Cardiac muscle cell (in vitro differentiated cells and primary cell): ENCODE data around the gene PLD5. TPM values are rescaled to one million over a fixed set of nuclear protein-coding genes. Genes with fewer than 3 reads are reported as not detected.
A peak's percentile ranks its signal among the peaks of the same experiment; 100 is the strongest.

Experiments
- DNase-seq, 2 donors: peaks; one replicate each; pipeline versions ENCODE4 v3.0.0 to v3.0.0-alpha.2; 2010 to 2017; ENCODE audit warnings: low read depth in 1 of 2, low spot score in 1 of 2
- H3K27ac ChIP-seq: fragments of 200-600 bp; sonication (generic); 2 replicates; pipeline ENCODE4 v1.5.1; 2016
- H3K27me3 ChIP-seq: fragments of 200-600 bp; sonication (generic); 2 replicates; pipeline ENCODE4 v1.6.0; 2016; ENCODE audit warnings: control low read depth
- H3K36me3 ChIP-seq: fragments of 200-600 bp; sonication (generic); 2 replicates; pipeline ENCODE4 v1.5.1; 2016; ENCODE audit warnings: control low read depth
- H3K4me1 ChIP-seq: fragments of 200-600 bp; sonication (generic); 2 replicates; pipeline ENCODE4 v1.8.1; 2017; ENCODE audit warnings: low read depth, mild to moderate bottlenecking, mixed run types
- H3K4me3 ChIP-seq: fragments of 200-600 bp; sonication (generic); 2 replicates; pipeline ENCODE4 v1.5.1; 2016; ENCODE audit warnings: mild to moderate bottlenecking
- H3K9me3 ChIP-seq: fragments of 200-600 bp; sonication (generic); 2 replicates; pipeline ENCODE4 v1.5.1; 2017; ENCODE audit warnings: low read depth, mild to moderate bottlenecking, control low read depth
- polyA plus RNA-seq: library from polyadenylated mRNA; unstranded; fragments of >200 nt; fragmentation: Nextera tagmentation; extraction: Ambion mirVana; gene quantifications from 2 replicates; pipeline ENCODE4 v1.2.1, GENCODE V29; 2016
- total RNA-seq: library from RNA; depleted of rRNA; stranded (reverse); fragments of >200 nt; gene quantifications from 2 replicates; pipeline ENCODE4 v1.2.3, GENCODE V29; 2016
- TF ChIP-seq, protein P1 (sequence below): IDR thresholded peaks from 2 replicates; pipeline ENCODE4 v1.5.1; 2012; ENCODE audit warnings: low read depth, mild to moderate bottlenecking, low read length

The PLD5 gene
- total and polyA plus RNA-seq, 2 experiments from 2014 or later = 0.03 to 0.06 TPM

DNA sequence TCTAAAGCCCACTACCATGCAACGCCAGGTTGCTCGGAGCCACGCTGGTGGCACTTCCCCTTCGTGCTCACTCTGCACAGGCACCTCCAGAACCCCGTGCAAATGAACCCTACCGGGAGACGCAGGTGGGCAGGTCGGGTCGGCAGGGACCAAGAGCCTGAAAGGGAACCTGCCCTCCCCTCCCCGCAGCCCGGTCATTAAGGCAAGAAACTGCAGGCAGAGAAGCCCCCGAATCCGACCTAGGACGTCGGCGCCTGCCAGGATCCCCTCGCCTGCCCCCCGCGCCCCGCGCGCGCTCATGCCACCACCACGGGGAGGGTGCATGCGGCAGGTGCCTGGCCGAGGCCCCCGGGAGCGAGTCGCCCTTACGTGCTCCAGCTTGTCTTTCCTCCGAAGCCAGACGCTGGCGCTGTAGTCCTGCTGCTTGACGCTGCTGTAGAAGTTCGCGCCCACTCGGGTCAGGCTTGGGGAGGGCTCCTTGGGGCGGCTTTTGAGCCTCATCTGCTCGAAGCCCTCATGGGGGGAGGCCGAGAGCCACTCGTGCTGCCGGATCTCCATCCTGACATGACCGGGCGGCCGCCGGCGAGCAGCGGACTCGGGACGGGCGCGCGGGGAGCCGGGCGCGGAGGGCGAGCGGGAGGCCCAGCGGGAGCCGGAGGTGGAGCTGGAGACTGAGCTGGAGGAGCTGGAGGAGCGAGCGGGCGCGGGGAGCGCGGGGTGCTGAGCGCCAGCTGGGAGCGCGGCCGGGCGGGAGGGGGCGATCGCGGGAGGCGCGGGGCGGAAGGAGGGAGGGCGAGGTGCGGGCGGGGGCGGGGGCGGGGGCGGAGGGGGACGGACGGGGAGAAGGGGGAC, 552 bp downstream of the PLD5 start:
- no peaks in the 10 kb centered on the region for H3K9me3 ChIP-seq
- no peak overlapping the region for H3K27ac ChIP-seq
- TF ChIP-seq, protein P1, sequence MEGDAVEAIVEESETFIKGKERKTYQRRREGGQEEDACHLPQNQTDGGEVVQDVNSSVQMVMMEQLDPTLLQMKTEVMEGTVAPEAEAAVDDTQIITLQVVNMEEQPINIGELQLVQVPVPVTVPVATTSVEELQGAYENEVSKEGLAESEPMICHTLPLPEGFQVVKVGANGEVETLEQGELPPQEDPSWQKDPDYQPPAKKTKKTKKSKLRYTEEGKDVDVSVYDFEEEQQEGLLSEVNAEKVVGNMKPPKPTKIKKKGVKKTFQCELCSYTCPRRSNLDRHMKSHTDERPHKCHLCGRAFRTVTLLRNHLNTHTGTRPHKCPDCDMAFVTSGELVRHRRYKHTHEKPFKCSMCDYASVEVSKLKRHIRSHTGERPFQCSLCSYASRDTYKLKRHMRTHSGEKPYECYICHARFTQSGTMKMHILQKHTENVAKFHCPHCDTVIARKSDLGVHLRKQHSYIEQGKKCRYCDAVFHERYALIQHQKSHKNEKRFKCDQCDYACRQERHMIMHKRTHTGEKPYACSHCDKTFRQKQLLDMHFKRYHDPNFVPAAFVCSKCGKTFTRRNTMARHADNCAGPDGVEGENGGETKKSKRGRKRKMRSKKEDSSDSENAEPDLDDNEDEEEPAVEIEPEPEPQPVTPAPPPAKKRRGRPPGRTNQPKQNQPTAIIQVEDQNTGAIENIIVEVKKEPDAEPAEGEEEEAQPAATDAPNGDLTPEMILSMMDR = no peak
- no peaks in the 10 kb centered on the region for H3K36me3 ChIP-seq
- peak; percentile 19 to 80 for DNase-seq
- H3K27me3 ChIP-seq = peaks cover 85% of the 10 kb centered on the region
- peak overlapping the region; percentile 51 for H3K4me3 ChIP-seq
- peaks cover 5% of the 10 kb centered on the region for H3K4me1 ChIP-seq

DNA sequence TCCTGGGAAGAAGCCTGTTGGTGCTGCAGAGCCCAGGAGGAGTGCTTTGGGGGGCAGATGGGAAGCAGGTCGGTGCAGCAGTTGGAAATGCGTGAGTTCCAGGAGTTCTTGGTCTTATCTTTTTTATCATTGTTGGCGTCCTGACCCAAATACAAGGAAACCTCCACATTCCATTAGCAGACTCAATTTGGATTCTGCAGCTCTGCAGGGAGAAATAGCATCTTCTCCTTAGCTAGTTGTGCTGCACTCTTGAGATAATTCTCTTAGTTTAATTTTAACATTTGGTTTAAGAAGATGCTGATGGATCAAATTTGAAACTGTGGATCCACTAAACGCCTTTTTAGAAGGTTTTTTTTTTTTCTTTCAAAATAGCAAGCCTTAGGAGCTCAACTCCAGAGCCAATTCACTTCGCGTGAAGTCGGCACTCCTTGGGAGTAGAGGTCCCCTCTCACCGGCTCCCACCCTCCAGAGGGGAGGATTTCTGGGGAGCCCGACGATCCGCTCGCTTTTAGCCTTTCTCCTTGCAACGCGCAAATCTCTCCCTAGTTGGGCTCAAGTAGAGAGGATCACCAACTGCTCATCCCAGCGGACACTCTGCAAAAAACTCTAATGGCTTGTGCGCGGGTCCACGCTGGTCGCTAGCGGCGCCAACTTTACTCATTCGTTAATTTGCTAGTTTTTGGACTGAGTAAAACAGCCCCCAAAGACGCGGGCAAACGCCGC, 1.3 kb downstream of the PLD5 start:
- peak overlapping the region; percentile 51 for H3K4me3 ChIP-seq
- H3K36me3 ChIP-seq = no peaks in the 10 kb centered on the region
- peaks cover 78% of the 10 kb centered on the region for H3K27me3 ChIP-seq
- no peak overlapping the region for H3K27ac ChIP-seq
- DNase-seq = no peak
- H3K9me3 ChIP-seq = no peaks in the 10 kb centered on the region
- TF ChIP-seq, protein P1 = no peak
- H3K4me1 ChIP-seq = peaks cover 5% of the 10 kb centered on the region

DNA sequence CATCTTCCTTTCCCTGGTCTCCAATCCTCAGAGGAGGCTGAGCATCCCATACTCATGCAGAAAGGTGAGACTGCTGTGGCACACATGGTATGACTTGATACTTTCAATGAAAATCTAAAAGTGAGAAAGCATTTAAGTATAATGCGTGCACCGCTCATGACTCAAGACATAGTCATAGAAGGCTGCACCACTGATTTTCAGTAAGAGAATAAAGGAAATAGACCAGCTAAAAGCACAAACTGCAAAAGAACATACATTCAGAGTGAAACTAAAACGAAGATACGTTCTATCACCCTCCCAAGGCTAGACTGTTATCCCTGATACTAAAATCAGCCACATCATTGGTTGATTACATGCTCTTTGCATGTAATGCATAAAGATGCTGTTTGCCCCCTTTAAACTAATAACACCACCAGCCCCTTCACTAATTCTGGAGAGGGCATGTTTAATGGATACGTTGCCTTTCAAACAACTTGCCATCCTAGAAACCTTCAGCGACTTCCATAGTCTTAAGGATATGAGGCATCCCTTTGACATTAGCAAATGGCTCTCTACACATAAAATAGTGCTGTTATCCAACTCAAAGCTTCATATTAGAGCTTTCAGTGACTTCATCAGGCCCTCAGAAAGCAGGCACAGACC, 2.1 kb downstream of the PLD5 start:
- no peak overlapping the region for H3K27ac ChIP-seq
- DNase-seq = no peak
- peaks cover 5% of the 10 kb centered on the region for H3K4me1 ChIP-seq
- no peaks in the 10 kb centered on the region for H3K36me3 ChIP-seq
- no peak overlapping the region for H3K4me3 ChIP-seq
- H3K27me3 ChIP-seq = peaks cover 77% of the 10 kb centered on the region
- TF ChIP-seq, protein P1 = no peak
- no peaks in the 10 kb centered on the region for H3K9me3 ChIP-seq

DNA sequence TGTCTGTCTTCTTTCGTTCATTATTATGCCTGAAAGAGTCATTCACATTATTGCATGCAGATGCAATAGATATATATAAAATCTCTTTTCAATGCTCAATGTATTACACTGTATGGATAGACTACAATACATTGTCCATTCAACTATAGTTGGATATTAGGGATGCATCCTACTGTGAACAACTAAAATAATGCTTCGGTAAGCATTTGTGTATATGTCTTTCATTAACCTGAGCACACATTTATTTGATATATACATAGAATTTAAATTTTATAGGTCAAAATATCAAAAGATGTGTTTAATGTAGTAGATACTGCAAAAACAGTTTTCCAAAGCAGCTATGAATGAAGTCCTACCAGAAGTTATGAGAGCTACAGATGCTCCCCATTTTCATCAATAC, 8.9 kb downstream of the PLD5 start:
- H3K9me3 ChIP-seq = no peaks in the 10 kb centered on the region
- no peak overlapping the region for H3K4me3 ChIP-seq
- no peak for DNase-seq
- H3K27me3 ChIP-seq = peaks cover 14% of the 10 kb centered on the region
- TF ChIP-seq, protein P1 = no peak
- no peak overlapping the region for H3K27ac ChIP-seq
- H3K4me1 ChIP-seq = no peaks in the 10 kb centered on the region
- H3K36me3 ChIP-seq = no peaks in the 10 kb centered on the region

DNA sequence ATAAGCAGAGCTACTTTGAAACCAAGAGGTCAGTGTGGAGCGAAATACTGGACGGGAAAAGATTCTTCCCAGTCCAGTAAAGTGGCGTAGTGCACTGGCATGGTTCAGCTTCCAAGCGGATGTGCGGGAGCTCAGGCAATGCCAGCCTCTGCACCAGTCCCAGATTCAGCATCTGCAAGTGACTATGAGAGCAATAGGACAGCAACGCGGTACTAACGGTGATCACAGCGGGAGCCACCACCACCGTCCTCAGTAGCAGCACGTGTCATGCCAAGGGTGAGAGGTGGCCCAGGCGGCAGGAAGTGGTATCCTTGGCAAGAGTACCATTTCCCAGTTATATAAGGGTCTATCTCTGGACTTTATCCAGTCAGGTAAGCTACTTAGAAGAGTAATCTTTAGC, 17.8 kb downstream of the PLD5 start:
- H3K27ac ChIP-seq = no peak overlapping the region

More for the DNA sequence above, 17.8 kb downstream of the PLD5 start:
- H3K27me3 ChIP-seq = no peaks in the 10 kb centered on the region
- no peaks in the 10 kb centered on the region for H3K9me3 ChIP-seq
- no peaks in the 10 kb centered on the region for H3K36me3 ChIP-seq
- no peaks in the 10 kb centered on the region for H3K4me1 ChIP-seq
- no peak overlapping the region for H3K4me3 ChIP-seq
- TF ChIP-seq, protein P1 = no peak
- DNase-seq = no peak
